Right renal pelvis (tissue), 4 donors: Measurements from ENCODE around the gene SPRING1. TPM values are rescaled to one million over a fixed set of nuclear protein-coding genes. Genes with fewer than 3 reads are reported as not detected.
A peak's percentile ranks its signal among the peaks of the same experiment; 100 is the strongest.

Experiments used
- DNase-seq, 4 donors: peaks; one replicate each; pipeline ENCODE4 v3.0.0-alpha.2; 2013; ENCODE audit warnings: low read depth in 4 of 4, low spot score in 3 of 4, missing footprints in 1 of 4
- polyA plus RNA-seq, 4 donors: library from polyadenylated mRNA; unstranded; fragments of 120-200 nt; gene quantifications; one replicate each; pipeline ENCODE4 v1.2.1, GENCODE V29; 2013; ENCODE audit not compliant: insufficient read length in 4 of 4

Gene SPRING1
- polyA plus RNA-seq, 4 donors = 35.3 to 39.9 (median 37.3) TPM

DNA sequence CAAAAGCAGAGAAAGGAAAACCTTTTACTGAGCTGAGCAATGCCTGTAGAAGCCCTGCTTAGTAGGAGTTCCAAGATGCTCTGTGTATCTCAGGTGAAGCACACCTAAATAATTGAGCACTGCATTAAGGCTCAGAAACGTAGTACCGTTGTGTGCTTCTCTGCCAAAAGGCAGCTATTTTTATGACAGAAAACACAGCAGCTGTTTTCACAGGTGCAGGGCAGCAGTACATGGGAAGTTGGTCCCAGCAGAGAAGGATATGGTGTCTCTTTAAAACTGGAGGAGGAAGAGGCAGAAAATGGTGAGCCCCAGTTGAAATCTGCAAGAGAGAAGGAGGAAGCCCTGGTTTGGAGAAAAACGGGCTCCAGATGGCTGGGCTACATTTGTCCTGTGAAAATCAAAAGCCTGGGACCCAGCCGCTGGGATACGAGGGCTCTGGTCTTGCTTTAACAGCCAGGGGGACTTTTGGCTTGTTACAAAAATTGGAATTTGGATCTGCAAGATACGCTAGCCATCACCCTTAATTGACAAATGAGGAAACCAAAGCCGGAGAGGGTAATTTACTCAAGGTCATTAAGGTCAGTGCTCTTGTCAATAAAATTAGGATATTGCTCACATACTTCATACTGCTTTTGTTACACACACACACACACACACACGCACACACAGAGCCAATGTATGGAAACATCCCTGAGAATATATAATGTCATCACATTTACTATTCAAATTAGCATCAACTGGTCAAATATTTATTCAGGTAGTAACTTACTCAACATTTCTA lies 27.3 kb downstream of the SPRING1 start:
- no peak for DNase-seq

DNA sequence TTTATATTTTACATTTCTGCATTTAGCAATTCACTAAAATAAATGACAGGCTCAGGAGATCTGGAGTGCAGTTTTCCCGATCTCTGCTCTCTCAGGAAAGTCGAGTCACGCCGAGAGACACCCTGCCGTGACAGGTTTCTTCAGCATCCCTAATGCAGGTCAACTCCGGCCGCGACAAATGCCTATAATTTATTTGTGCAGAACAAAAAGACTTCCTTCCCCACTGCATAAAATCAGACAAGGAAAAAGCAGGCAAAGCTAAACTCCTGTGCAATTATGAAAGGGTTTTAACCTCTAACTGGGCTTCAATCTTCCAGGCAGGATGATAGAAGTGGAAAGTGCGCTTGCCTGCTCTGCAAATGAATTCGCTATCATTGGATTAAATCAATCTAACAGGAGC lies 28.1 kb downstream of the SPRING1 start:
- DNase-seq = no peak

DNA sequence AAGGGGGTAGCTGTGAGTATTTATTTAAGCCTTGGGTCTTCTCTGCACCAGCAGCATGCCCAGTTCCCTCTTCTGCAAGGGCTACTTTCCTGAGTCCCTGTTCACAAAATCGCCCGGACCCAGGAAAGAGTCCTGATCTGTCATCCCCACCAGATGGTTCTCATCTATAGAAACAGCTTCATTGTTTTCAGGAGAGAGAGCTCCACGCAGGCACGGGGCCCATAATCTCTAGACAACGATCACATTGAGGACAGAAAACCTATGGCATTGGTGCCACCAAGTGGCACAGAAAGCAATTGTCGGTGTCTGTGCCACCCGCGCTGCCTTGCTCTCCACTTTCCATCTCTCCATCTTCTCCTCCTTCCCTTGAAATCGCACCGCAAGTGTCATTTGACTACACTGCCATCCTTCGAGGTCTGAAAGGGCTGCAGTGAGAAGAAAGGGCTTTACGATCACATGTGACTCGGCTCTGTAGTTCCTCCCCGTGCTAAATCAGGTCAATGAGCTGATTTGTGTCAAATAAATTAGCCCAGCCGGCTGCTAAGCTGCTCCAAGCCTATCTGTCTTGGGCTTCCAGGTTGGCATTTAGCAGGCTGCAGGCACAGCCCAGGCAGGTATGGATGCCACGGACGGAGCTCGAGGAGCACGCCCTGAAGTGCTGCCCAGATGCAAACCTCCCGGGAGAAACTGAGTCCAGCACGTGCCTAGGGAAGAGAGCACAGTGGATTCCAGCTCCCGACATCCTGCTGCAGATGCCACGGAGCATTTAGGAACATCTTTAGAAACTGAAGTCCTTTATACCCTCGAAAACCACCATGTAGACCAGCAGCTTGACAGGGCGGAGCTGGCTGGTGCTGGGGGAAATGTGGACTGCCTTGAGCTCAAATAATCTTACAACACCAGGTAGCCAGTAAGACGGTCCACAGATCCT lies 28.8 kb downstream of the SPRING1 start:
- DNase-seq = no peak

GRCh38 chr12:116707751-116708150 lies 30.1 kb downstream of the SPRING1 start:
- DNase-seq = no peak

GRCh38 chr12:116703214-116703795 lies 34.6 kb downstream of the SPRING1 start:
- no peak for DNase-seq

GRCh38 chr12:116701432-116701831 lies 36.4 kb downstream of the SPRING1 start:
- DNase-seq = no peak

DNA sequence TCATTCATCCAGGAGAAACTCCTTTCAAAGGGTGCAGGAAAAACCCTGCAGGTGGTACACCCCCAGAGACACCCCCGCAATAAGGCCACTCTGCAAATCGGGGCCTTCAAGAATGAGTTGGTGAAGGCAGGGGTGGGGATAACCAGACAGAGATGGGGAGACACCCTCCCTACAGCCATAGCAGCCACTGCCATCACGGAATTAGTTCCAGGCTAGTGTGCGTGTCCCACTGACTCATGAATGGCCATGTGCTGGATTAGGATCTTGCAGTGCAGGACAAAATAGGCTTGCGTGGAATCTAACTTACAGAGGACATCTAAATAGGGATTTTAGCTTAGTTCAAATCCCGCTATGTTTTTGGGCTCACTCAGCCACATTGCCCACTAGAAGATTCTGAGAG lies 37.8 kb downstream of the SPRING1 start:
- no peak for DNase-seq

DNA sequence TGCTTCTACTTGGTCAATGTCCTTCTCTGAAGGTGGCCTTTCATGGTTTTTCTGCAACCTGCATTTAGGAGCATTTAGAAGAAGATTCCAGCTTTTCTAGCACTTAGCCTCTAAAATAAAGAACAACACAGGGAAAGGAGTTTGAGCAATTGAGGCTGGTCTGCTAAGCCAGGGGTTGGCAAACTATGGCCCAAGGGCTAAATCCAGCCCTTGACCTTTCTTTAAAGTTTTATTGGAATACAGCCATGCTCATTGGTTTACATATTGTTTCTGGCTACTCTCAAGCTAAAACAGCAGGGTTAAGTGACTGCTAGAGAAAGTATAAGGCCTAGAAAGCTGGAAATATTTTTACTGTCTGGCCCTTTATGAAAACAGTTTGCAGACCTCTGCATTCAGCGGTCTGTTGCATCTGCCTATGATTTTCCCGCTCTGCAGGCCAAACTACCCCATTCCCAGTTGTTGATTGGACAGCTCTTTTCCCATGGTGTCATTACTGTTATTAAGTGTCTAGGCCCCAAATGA lies 39.3 kb downstream of the SPRING1 start:
- no peak for DNase-seq

GRCh38 chr12:116698116-116698515 lies 39.8 kb downstream of the SPRING1 start:
- DNase-seq = no peak

DNA sequence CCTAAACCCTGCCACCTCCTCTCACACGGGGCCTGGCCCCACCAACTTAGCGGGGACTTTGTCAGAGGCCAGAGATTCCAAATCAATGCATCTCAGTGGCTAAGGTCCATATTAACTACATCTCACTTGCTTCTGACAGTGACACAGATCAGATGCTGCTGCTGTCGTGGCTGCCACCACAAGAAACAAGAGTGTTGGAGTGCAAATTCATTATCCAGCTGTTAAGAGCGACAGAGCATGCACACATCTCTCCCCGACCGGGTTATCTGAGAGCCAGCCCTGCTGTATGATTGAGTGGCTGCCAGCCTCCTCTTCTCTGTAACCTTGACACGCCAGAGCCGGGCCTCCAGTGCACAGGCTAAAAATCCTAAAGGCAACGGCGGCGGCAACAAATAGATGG lies 40.2 kb downstream of the SPRING1 start:
- DNase-seq = no peak

- no peak for DNase-seq
Observed at GRCh38 chr12:116697305-116697704, 40.6 kb downstream of the SPRING1 start.

DNA sequence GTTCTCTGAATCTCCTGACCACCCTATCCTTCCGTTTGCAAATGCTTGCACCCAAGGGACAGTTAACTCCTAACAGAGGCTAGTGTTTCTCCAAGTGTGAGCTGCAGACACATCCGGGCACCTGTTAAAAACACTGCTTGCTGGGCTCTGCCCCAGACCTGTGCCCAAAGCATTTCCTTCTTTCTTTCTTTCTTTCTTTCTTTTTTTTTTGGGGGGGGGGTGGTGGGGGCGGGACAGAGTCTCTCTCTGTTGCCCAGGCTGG lies 42.5 kb downstream of the SPRING1 start:
- no peak for DNase-seq

DNA sequence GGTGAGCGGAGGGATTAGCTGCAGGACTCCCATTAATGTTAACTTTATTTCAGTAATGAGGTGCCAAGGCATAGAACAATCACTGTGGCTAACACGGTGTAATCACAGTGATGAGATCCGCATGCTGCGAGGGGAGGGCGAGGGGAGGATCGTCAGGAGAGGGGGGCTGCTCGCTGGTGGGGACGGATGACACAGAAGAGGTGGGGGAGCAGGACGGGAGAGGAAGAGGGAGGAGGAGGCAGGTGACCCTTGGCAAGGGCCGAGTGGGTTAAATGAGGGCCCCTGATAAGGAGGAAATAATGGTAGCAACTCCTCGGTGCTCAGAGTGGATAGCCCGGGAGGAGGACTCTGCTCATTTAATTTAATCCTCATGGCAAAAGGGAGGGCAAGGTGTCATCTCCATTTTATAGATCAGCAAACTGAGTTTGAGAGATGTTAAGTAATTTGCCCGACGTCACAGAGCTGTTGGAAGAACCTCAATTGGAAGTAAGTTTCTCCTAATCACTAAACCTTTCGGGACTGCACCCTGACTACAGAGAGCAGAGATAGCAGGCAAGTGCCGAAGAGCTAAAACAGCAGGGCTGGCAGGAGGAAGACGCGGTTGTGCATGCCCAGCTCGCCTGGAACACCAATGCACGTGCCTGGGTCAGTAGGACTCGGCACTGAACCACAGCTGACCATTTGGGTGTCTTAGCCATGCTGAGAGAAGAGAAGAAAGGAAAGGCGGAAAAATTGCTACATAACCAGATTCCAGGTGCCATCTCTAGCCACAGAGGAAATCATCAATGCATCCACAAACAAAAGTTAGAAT lies 43.0 kb downstream of the SPRING1 start:
- DNase-seq = no peak

- DNase-seq = no peak
Observed at GRCh38 chr12:116693286-116694227, 44.3 kb downstream of the SPRING1 start.

DNA sequence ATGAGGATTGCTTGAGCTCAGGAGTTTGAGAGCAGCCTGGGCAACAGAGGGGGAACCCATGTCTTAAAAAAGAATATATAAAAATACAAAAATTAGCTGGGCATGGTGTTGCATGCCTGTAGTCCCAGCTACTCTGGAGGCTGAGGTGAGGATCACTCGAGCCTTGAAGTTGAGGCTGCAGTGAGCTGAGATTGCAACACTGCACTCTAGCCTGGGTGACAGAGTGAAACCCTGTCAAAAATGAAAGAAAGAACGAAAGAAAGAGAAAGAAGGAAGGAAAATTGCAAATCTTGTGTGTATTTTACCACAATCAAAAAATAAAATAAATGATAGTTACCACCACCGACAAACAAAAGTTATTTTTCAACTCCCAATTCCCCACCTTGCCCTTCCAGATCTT lies 45.3 kb downstream of the SPRING1 start:
- DNase-seq = no peak

- no peak for DNase-seq
Observed at GRCh38 chr12:116691636-116692035, 46.2 kb downstream of the SPRING1 start.

- DNase-seq = no peak
Observed at GRCh38 chr12:116691205-116691604, 46.7 kb downstream of the SPRING1 start.

DNA sequence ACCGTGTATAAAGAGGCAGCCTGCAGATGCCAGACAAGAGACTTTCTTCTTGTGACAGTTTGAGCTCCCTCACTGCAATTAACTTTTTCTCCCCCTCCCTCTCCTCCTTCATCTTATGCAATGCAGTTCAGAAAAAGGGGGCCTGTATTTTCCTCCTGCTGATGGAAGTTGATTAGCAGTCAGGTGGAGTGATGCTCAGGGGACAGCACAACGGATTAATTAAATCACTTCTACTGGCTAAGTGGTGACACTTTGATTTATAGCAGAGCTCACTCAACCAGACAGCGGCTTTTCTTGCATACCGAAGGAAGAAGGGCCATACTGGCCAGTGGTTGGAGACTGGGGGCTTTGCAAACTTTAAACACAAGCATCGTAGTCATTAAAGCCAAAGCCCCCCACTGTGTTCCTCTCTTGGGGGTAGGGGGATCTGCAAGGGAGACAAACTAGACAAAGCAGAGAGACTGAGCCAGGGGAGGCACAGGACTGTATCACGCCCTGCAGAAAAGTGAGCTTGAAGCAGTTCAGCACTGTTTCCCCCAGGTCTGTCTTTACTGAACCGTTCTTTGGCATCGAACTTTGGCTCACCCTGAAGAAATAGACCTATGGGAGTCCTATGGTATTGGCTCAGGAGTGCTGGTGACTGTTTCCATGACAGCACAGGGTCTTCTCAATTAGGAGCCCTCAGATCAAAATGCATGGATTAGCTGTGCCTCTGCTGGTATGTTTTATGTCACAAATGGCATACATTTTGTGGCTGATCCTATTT lies 47.7 kb downstream of the SPRING1 start:
- DNase-seq = peak in 1 of 4 donors; percentile 38

- no peak for DNase-seq
Observed at GRCh38 chr12:116689521-116689920, 48.3 kb downstream of the SPRING1 start.
